Endothelial cell of umbilical vein (primary cell): ENCODE measurements around the gene SCNN1B.

Experiments used
- CTCF ChIP-seq, 2 donors: IDR thresholded peaks; 1 replicate in 1 of 2; 2 replicates in 1 of 2; pipeline ENCODE4 v1.5.1; 2011; ENCODE audit warnings: low read length in 2 of 2, mild to moderate bottlenecking in 2 of 2, moderate library complexity in 2 of 2, control low read depth in 1 of 2, inconsistent platforms in 1 of 2, low read depth in 1 of 2; ENCODE audit not compliant: insufficient read depth in 1 of 2; ENCODE audit errors: extremely low read depth in 1 of 2
- EZH2 ChIP-seq: IDR thresholded peaks from 2 replicates; pipeline ENCODE4 v1.6.1; 2012; ENCODE audit warnings: borderline replicate concordance, low read depth, mild to moderate bottlenecking, moderate library complexity, low read length, inconsistent platforms; ENCODE audit not compliant: severe bottlenecking
- FOS ChIP-seq: IDR thresholded peaks from 2 replicates; pipeline ENCODE4 v1.6.1; 2011; ENCODE audit warnings: mild to moderate bottlenecking, low read length, moderate library complexity, borderline replicate concordance; ENCODE audit not compliant: insufficient read depth
- GATA2 ChIP-seq: IDR thresholded peaks from 2 replicates; pipeline ENCODE4 v1.7.0; 2011; ENCODE audit warnings: low read depth, mild to moderate bottlenecking, moderate library complexity, mixed read lengths, low read length; ENCODE audit not compliant: insufficient read length, insufficient read depth
- MAX ChIP-seq: IDR thresholded peaks from 2 replicates; pipeline ENCODE4 v1.6.1; 2011; ENCODE audit not compliant: insufficient read depth, insufficient read length
- MYC ChIP-seq: IDR thresholded peaks from one replicate; pipeline ENCODE4 v1.6.1; 2011; ENCODE audit warnings: mild to moderate bottlenecking, low read depth, low read length
- POLR2A ChIP-seq: IDR thresholded peaks from 2 replicates; pipeline ENCODE4 v1.6.1; 2012; ENCODE audit warnings: low read depth, mild to moderate bottlenecking, control low read depth, low read length
- POLR2AphosphoS5 ChIP-seq: IDR thresholded peaks from 2 replicates; pipeline ENCODE4 v1.6.1; 2012; ENCODE audit warnings: low read depth, mild to moderate bottlenecking, control low read depth, low read length, moderate library complexity; ENCODE audit not compliant: insufficient read depth

GRCh38 chr16:23302045-23302956 is at the start of gene SCNN1B:
- TF ChIP-seq CTCF (IDR thresholded peaks at IDR 0.05; ENCODE audit: extremely low read depth in 1 of 2, insufficient read depth in 1 of 2, low read depth in 1 of 2, low read length in 2 of 2) (no peak), GATA2 (no peak), POLR2A (no peak), EZH2 (peak; percentile 29), POLR2AphosphoS5 (no peak), MAX (no peak), MYC (no peak), FOS (no peak)
